Cardiac fibroblast (primary cell): ENCODE measurements around the gene ADAMTS15.

ENCODE experiments used
- DNase-seq, 2 donors: peaks; one replicate each; pipeline versions ENCODE4 v3.0.0 to v3.0.0-alpha.2; 2010; ENCODE audit warnings: low read depth in 2 of 2
- H3K4me3 ChIP-seq, 2 donors: replicated peaks in 1 of 2; 1 replicate in 1 of 2; 2 replicates in 1 of 2; pipeline ENCODE4 v1.5.1; 2011; ENCODE audit warnings: low read depth in 2 of 2, low read length in 2 of 2, mild to moderate bottlenecking in 2 of 2, moderate library complexity in 1 of 2
- CTCF ChIP-seq: IDR thresholded peaks from one replicate; pipeline ENCODE4 v1.5.1; 2011; ENCODE audit warnings: low read depth, mild to moderate bottlenecking, low read length, inconsistent platforms

The ADAMTS15 gene

GRCh38 chr11:130449996-130450769, 1.7 kb downstream of the ADAMTS15 start:
- peak; percentile 63 for TF ChIP-seq CTCF
- peak overlapping the region; percentile 66 to 83 for H3K4me3 ChIP-seq
- DNase-seq = peak; percentile 79 to 94

GRCh38 chr11:130451231-130452019, 3.0 kb downstream of the ADAMTS15 start:
- peak; percentile 77 to 83 for DNase-seq
- H3K4me3 ChIP-seq = peak overlapping the region in 1 of 2 donors; percentile 83
- no peak for TF ChIP-seq CTCF

- no peak for TF ChIP-seq CTCF
- peak overlapping the region in 1 of 2 donors; percentile 5 for H3K4me3 ChIP-seq
- no peak for DNase-seq
Observed at GRCh38 chr11:130452176-130452575, 3.7 kb downstream of the ADAMTS15 start.

GRCh38 chr11:130452940-130453339, 4.5 kb downstream of the ADAMTS15 start:
- no peak overlapping the region for H3K4me3 ChIP-seq
- DNase-seq = no peak
- TF ChIP-seq CTCF = no peak

GRCh38 chr11:130454491-130455252, 6.2 kb downstream of the ADAMTS15 start:
- no peak for TF ChIP-seq CTCF
- no peak overlapping the region for H3K4me3 ChIP-seq

GRCh38 chr11:130455483-130456127, 7.2 kb downstream of the ADAMTS15 start:
- DNase-seq = no peak
- TF ChIP-seq CTCF = no peak
- no peak overlapping the region for H3K4me3 ChIP-seq

More at GRCh38 chr11:130454491-130455252, 6.2 kb downstream of the ADAMTS15 start:
- DNase-seq = peak; percentile 41 to 55
